NT2/D1 (cell line): ENCODE data around the gene KCNH5.

Source experiments
- DNase-seq: peaks from one replicate; pipeline ENCODE4 v3.0.0-alpha.2; 2011; ENCODE audit warnings: low read depth, low spot score
- H3K27me3 ChIP-seq: 2 replicates; pipeline ENCODE4 v1.6.0; 2011; ENCODE audit warnings: mild to moderate bottlenecking; ENCODE audit not compliant: insufficient read length, insufficient read depth
- H3K36me3 ChIP-seq: 2 replicates; pipeline ENCODE4 v1.6.1; 2011; ENCODE audit warnings: mild to moderate bottlenecking, low read length, mixed read lengths; ENCODE audit not compliant: insufficient read depth, insufficient read length
- H3K4me1 ChIP-seq: 2 replicates; pipeline ENCODE4 v1.5.1; 2011; ENCODE audit not compliant: insufficient read depth, insufficient read length
- H3K4me3 ChIP-seq: 2 replicates; pipeline ENCODE4 v1.5.1; 2011; ENCODE audit warnings: low read depth; ENCODE audit not compliant: insufficient read length
- H3K9ac ChIP-seq: 2 replicates; pipeline ENCODE4 v1.6.0; 2011; ENCODE audit warnings: low read depth; ENCODE audit not compliant: insufficient read length
- H3K9me3 ChIP-seq: 2 replicates; pipeline ENCODE4 v1.5.1; 2011; ENCODE audit warnings: mild to moderate bottlenecking, low read length; ENCODE audit not compliant: insufficient read depth
- SUZ12 ChIP-seq: IDR thresholded peaks from 2 replicates; pipeline ENCODE4 v1.6.1; 2011; ENCODE audit not compliant: insufficient read length, insufficient read depth; ENCODE audit errors: extremely low read depth
- YY1 ChIP-seq: IDR thresholded peaks from 2 replicates; pipeline ENCODE4 v1.6.1; 2011; ENCODE audit not compliant: insufficient read length, insufficient read depth
- ZNF274 ChIP-seq: IDR thresholded peaks from 2 replicates; pipeline ENCODE4 v1.6.1; 2011; ENCODE audit warnings: mild to moderate bottlenecking, low read depth, low read length

Gene KCNH5

DNA sequence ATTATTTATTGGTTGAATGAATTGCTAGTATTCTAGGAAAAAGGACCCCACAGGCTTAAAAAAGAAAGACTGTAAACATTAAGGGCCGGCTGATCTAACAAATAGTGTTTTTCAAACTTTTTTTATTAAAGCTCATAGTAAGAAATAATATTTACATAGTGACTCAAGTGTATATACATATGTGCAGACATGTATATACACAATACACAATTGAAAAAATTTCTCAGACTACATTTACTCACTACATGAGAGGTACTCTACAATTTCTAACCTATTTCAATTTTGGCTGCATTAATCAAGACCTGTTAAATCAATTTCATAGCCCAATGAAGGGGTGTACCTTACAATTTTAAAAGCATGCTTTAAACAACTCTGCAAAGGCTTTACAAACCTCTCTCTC, 17.5 kb downstream of the KCNH5 start:
- no peak overlapping the region for H3K9ac ChIP-seq
- H3K4me1 ChIP-seq = no peaks in the 10 kb centered on the region
- H3K27me3 ChIP-seq = no peaks in the 10 kb centered on the region
- TF ChIP-seq YY1 (no peak), SUZ12 (no peak)
- DNase-seq = no peak
- no peak overlapping the region for H3K4me3 ChIP-seq
- no peaks in the 10 kb centered on the region for H3K36me3 ChIP-seq
- no peaks in the 10 kb centered on the region for H3K9me3 ChIP-seq

DNA sequence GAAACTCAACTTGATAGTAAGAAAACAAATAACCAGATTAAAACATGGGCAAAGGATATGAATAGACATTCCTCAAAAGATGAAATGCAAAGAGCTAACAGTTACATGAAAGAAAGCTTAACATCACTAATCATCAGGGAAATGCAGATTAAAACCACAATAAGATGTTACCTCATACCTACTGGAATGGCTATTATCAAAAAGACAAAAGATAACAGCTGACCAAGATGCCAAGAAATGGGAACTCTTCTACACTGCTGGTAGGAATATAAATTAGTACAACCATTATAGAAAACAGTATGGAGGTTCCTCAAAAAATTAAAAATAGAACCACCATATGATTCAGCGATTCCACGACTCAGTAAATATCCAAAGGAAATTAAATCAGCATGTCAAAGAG, 18.8 kb downstream of the KCNH5 start:
- no peaks in the 10 kb centered on the region for H3K27me3 ChIP-seq
- no peak overlapping the region for H3K4me3 ChIP-seq
- no peaks in the 10 kb centered on the region for H3K9me3 ChIP-seq
- no peak overlapping the region for H3K9ac ChIP-seq
- H3K4me1 ChIP-seq = no peaks in the 10 kb centered on the region
- DNase-seq = no peak
- H3K36me3 ChIP-seq = no peaks in the 10 kb centered on the region
- TF ChIP-seq YY1 = no peak
- TF ChIP-seq ZNF274 = no peak
- no peak for TF ChIP-seq SUZ12

DNA sequence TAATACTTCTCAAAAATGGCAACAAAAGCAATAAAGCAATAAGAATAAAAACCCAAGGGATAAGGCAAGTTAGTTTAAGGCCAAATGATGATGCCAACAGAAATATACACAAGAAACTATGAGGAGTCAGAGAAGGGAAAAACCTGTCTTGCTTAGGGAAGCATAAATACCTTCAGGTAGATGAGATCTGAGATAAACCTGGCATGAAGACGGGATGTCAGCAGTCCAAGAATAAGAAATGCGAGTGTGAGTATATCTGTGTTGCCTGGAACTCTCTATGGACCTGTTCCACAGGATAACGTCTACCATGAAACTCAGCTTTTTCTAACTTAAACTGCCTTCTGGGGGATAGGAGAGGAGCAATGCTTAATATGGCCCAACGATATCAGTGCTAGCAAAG, 30.6 kb downstream of the KCNH5 start:
- no peaks in the 10 kb centered on the region for H3K4me1 ChIP-seq
- no peak overlapping the region for H3K4me3 ChIP-seq
- DNase-seq = no peak
- no peaks in the 10 kb centered on the region for H3K27me3 ChIP-seq
- H3K9ac ChIP-seq = no peak overlapping the region
- TF ChIP-seq SUZ12 = no peak
- no peak for TF ChIP-seq ZNF274
- TF ChIP-seq YY1 = no peak
- H3K36me3 ChIP-seq = no peaks in the 10 kb centered on the region
- H3K9me3 ChIP-seq = no peaks in the 10 kb centered on the region

DNA sequence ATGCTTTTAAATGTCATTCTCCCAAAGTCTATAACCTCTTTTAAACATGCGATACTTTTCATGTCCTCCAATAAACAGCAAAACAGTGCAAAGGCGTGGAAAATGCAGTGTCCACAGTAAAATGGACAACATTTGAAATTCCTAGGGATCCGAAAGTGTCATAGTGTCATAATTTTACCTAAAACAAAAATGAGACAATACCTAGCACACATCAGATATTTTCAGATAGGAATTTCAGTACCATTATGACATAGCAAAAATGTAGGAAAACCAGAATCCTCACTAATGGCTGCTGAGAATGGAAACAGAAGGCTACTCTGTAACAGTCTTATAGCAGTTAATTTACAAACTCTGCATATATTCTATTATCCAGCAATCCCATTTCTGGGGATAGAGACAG, 33.1 kb downstream of the KCNH5 start:
- Histone ChIP-seq H3K36me3 (no peaks in the 10 kb centered on the region), H3K9ac (no peak overlapping the region), H3K27me3 (no peaks in the 10 kb centered on the region), H3K4me3 (no peak overlapping the region), H3K4me1 (no peaks in the 10 kb centered on the region), H3K9me3 (no peaks in the 10 kb centered on the region)
- no peak for DNase-seq
- no peak for TF ChIP-seq YY1
- TF ChIP-seq SUZ12 = no peak
- TF ChIP-seq ZNF274 = no peak

DNA sequence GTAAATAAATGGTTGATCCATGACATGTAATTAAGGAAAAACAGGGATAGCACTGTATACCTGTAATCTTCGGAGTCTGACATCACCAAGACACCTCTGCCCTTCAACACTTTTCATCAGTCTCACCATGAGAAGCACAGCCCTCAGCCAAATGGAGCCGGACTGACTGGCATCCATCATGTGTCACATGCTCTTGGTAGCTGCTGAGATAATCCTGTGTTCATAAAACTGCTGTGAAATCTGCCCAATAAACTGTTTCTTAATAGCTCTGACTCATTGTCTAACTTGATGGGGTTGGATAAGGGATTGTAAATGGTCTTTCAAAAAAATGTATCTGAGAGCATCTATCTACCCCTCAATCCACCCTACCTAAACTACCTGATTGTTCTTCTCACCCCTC, 33.6 kb downstream of the KCNH5 start:
- no peak for TF ChIP-seq YY1
- no peak for TF ChIP-seq SUZ12
- no peak for TF ChIP-seq ZNF274
- no peak for DNase-seq
- Histone ChIP-seq H3K36me3 (no peaks in the 10 kb centered on the region), H3K9me3 (no peaks in the 10 kb centered on the region), H3K4me3 (no peak overlapping the region), H3K9ac (no peak overlapping the region), H3K4me1 (no peaks in the 10 kb centered on the region), H3K27me3 (no peaks in the 10 kb centered on the region)

DNA sequence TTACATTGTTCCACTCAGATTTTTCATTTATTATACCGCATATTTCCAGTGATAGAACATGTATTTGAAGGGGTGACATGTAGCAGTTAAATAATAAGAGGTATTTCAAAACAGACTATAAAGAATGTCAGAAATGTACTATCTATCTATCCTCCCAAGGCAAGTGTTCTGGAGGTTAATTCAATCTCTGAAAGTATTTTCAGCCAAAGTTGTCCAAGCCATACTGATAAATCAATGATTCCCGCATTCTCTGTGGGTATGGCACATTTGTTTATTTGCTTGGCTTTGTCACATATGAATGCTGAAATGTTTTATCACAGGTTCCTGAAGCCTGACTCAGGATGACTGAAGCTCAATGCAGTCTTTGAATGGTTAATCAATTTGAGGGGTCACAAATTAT, 35.8 kb downstream of the KCNH5 start:
- TF ChIP-seq YY1 = no peak
- TF ChIP-seq ZNF274 = no peak
- TF ChIP-seq SUZ12 = no peak
- Histone ChIP-seq H3K27me3 (no peaks in the 10 kb centered on the region), H3K9ac (no peak overlapping the region), H3K4me1 (no peaks in the 10 kb centered on the region), H3K4me3 (no peak overlapping the region), H3K36me3 (no peaks in the 10 kb centered on the region), H3K9me3 (no peaks in the 10 kb centered on the region)
- DNase-seq = no peak

DNA sequence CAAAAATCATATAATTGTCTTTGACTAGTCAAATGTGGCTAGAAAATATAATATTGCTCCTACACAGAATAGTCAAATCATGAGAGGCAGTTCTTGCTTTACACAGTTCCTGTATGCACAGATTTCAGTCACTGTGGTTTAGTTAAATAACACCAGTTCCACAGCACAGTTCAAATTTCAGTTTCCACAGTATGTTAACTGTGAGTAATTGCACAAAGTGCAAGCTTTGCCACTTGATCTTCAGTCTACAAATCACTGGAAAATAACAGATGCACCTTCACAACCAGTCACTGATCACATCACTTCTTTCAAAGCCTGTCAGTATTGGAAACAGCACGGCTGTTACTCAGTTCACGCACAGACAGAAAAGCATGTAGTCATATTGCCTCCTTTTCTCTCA, 38.7 kb downstream of the KCNH5 start:
- H3K9ac ChIP-seq = no peak overlapping the region
- H3K9me3 ChIP-seq = no peaks in the 10 kb centered on the region
- no peak overlapping the region for H3K4me3 ChIP-seq
- H3K27me3 ChIP-seq = no peaks in the 10 kb centered on the region
- TF ChIP-seq SUZ12 = no peak
- TF ChIP-seq ZNF274 = no peak
- TF ChIP-seq YY1 = no peak
- no peaks in the 10 kb centered on the region for H3K36me3 ChIP-seq
- DNase-seq = no peak
- H3K4me1 ChIP-seq = no peaks in the 10 kb centered on the region

DNA sequence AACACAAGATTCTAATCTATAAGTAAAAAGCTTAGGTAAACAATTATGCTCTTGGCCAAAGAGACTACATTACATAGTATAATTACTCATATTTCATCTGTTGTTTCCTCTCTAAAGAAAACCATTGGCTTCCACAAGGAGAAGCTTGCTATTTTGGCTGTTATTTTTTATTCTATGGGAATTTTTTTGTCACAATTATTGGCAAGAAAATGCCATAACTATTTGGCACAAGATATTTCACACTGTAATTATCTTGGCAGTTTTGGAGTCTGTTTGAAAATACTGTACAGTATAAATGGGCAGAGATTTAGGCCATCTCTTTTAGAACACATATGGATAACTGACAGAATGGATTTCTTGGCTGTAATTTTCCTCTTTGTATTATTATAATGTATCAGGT, 51.2 kb downstream of the KCNH5 start:
- TF ChIP-seq ZNF274 = no peak
- TF ChIP-seq YY1 = no peak
- TF ChIP-seq SUZ12 = no peak
- no peaks in the 10 kb centered on the region for H3K36me3 ChIP-seq
- DNase-seq = no peak
- H3K4me3 ChIP-seq = no peak overlapping the region
- H3K4me1 ChIP-seq = no peaks in the 10 kb centered on the region
- no peak overlapping the region for H3K9ac ChIP-seq
- H3K27me3 ChIP-seq = no peaks in the 10 kb centered on the region
- no peaks in the 10 kb centered on the region for H3K9me3 ChIP-seq
